Right lobe of liver (tissue), 4 donors: ENCODE data around the gene ZNF837.

Experiments
- CTCF ChIP-seq, 4 donors: fragments of 200-600 bp in 3 of 4; fragments of 450-650 bp in 1 of 4; IDR thresholded peaks; one replicate each; pipeline versions ENCODE4 v1.5.1 to v1.8.0; 2016 to 2022; ENCODE audit warnings: antibody characterized with exemption in 4 of 4, mild to moderate bottlenecking in 2 of 4
- POLR2A ChIP-seq: fragments of 450-650 bp; IDR thresholded peaks from one replicate; pipeline ENCODE4 v1.6.1; 2017; ENCODE audit warnings: antibody characterized with exemption, mild to moderate bottlenecking
- donor health status: DM: no; HTN: no; CAD: no.
- donor health status: DM: no; HTN: no; CAD: no.
- donor health status: DM: no; HTN: yes; CAD: no.

GRCh38 chr19:58409010-58409790 lies 28.4 kb upstream of the ZNF837 start:
- no peak for TF ChIP-seq CTCF (IDR thresholded peaks at IDR 0.05)
- no peak for TF ChIP-seq POLR2A
